ENCODE data around the gene MINDY2. TPM values are rescaled to one million over a fixed set of nuclear protein-coding genes. Genes with fewer than 3 reads are reported as not detected.
A peak's percentile ranks its signal among the peaks of the same experiment; 100 is the strongest.
"Not testable (repeated sequence)": the region's sequence is repeated elsewhere in the genome, so short reads cannot be mapped to it uniquely, and the experiment has no call there.

MINDY2 gene
- total RNA-seq, 4 donors from 2014 or later, result 7.4 to 12.7 (median 10.4) TPM

GRCh38 chr15:58795825-58796224 lies 24.7 kb downstream of the MINDY2 start:
- Histone ChIP-seq H3K36me3 (no peaks in the 10 kb centered on the region), H3K27me3 (no peaks in the 10 kb centered on the region), H3K9me3 (no peaks in the 10 kb centered on the region), H3K27ac (no peak overlapping the region), H3K4me1 (no peaks in the 10 kb centered on the region), H3K4me3 (no peak overlapping the region)
- no peak for DNase-seq
- TF ChIP-seq POLR2A (IDR thresholded peaks at IDR 0.05), result no peak
- TF ChIP-seq, protein P1, sequence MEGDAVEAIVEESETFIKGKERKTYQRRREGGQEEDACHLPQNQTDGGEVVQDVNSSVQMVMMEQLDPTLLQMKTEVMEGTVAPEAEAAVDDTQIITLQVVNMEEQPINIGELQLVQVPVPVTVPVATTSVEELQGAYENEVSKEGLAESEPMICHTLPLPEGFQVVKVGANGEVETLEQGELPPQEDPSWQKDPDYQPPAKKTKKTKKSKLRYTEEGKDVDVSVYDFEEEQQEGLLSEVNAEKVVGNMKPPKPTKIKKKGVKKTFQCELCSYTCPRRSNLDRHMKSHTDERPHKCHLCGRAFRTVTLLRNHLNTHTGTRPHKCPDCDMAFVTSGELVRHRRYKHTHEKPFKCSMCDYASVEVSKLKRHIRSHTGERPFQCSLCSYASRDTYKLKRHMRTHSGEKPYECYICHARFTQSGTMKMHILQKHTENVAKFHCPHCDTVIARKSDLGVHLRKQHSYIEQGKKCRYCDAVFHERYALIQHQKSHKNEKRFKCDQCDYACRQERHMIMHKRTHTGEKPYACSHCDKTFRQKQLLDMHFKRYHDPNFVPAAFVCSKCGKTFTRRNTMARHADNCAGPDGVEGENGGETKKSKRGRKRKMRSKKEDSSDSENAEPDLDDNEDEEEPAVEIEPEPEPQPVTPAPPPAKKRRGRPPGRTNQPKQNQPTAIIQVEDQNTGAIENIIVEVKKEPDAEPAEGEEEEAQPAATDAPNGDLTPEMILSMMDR (IDR thresholded peaks at IDR 0.05), result no peak

- no peaks in the 10 kb centered on the region for H3K27me3 ChIP-seq
- no peaks in the 10 kb centered on the region for H3K4me1 ChIP-seq
- no peak for DNase-seq
- H3K4me3 ChIP-seq, result no peak overlapping the region
- H3K9me3 ChIP-seq, result no peaks in the 10 kb centered on the region
- no peak overlapping the region for H3K27ac ChIP-seq
- TF ChIP-seq POLR2A (IDR thresholded peaks at IDR 0.05), result no peak
- TF ChIP-seq, protein P1 (IDR thresholded peaks at IDR 0.05), result no peak
- H3K36me3 ChIP-seq, result no peaks in the 10 kb centered on the region
Observed at GRCh38 chr15:58797505-58797904, 26.4 kb downstream of the MINDY2 start.

- Histone ChIP-seq H3K4me1 (no peaks in the 10 kb centered on the region), H3K36me3 (peaks cover 0 to 9% (median 0%) of the 10 kb centered on the region in 3 donors), H3K27ac (no peak overlapping the region), H3K4me3 (no peak overlapping the region), H3K27me3 (no peaks in the 10 kb centered on the region), H3K9me3 (no peaks in the 10 kb centered on the region)
- no peak for DNase-seq
- no peak for TF ChIP-seq POLR2A (IDR thresholded peaks at IDR 0.05)
- TF ChIP-seq, protein P1 (IDR thresholded peaks at IDR 0.05), result no peak
Observed at GRCh38 chr15:58805095-58805494, 34.0 kb downstream of the MINDY2 start.

- DNase-seq, H3K27ac ChIP-seq, H3K4me3 ChIP-seq, H3K27me3 ChIP-seq, H3K4me1 ChIP-seq, H3K36me3 ChIP-seq, H3K9me3 ChIP-seq: not testable (repeated sequence)
Observed at GRCh38 chr15:58823267-58823666, 52.2 kb downstream of the MINDY2 start.

GRCh38 chr15:58830556-58830955 lies 59.5 kb downstream of the MINDY2 start:
- H3K36me3 ChIP-seq, result peaks cover 0 to 6% (median 0%) of the 10 kb centered on the region in 3 donors
- peaks cover 0 to 8% (median 0%) of the 10 kb centered on the region in 4 donors for H3K4me1 ChIP-seq
- no peak for DNase-seq
- no peaks in the 10 kb centered on the region for H3K9me3 ChIP-seq
- TF ChIP-seq, protein P1 (IDR thresholded peaks at IDR 0.05), result no peak
- TF ChIP-seq POLR2A (IDR thresholded peaks at IDR 0.05), result no peak
- H3K27me3 ChIP-seq, result no peaks in the 10 kb centered on the region
- H3K4me3 ChIP-seq, result no peak overlapping the region
- H3K27ac ChIP-seq, result no peak overlapping the region

DNA sequence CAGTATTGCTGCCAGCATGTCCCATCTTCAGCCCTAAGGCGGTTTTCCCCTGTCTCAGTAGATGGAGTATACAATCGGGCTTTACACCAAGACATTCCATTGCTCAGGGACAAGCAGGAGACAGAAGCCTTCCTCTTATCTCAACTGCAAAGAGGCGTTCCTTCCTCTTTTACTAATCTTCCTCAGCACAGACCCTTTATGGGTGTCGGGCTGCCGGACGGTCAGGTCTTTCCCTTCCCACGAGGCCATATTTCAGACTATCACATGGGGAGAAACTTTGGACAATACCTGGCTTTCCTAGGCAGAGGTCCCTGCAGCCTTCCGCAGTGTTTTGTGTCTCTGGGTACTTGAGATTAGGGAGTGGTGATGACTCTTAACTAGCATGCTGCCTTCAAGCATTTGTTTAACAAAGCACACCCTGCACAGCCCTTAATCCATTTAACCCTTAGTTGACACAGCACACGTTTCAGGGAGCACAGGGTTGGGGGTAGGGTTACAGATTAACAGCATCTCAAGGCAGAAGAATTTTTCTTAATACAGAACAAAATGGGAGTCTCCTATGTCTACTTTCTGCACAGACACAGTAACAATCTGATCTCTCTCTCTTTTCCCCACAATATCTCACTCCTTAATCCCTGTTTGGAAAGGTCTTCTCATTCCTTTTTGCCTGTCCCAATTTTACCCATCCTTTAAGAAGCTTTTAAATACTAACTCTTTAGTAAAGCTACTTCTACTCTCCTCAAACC lies 62.8 kb downstream of the MINDY2 start:
- not testable (repeated sequence) for H3K36me3 ChIP-seq, H3K27ac ChIP-seq, H3K4me3 ChIP-seq, H3K9me3 ChIP-seq, DNase-seq, H3K27me3 ChIP-seq, H3K4me1 ChIP-seq

GRCh38 chr15:58839485-58839884 lies 68.4 kb downstream of the MINDY2 start:
- no peak overlapping the region for H3K4me3 ChIP-seq
- no peaks in the 10 kb centered on the region for H3K27me3 ChIP-seq
- no peak for DNase-seq
- H3K4me1 ChIP-seq, result no peaks in the 10 kb centered on the region
- no peaks in the 10 kb centered on the region for H3K9me3 ChIP-seq
- TF ChIP-seq, protein P1 (IDR thresholded peaks at IDR 0.05), result peak in 2 of 6 experiments; percentile 17 to 19
- no peak for TF ChIP-seq POLR2A (IDR thresholded peaks at IDR 0.05)
- no peaks in the 10 kb centered on the region for H3K36me3 ChIP-seq
- H3K27ac ChIP-seq, result no peak overlapping the region
